ENCODE results near the gene NAT9.

- TF ChIP-seq POLR2A (IDR thresholded peaks at IDR 0.05) (no peak), CTCF (IDR thresholded peaks at IDR 0.05) (no peak)
Measured at GRCh38 chr17:74772053-74772452, 4.1 kb downstream of the NAT9 start.

Measured in right lobe of liver (tissue), 4 donors.